ENCODE results near the gene GSTCD.

GRCh38 chr4:105887508-105887907 lies 178.9 kb downstream of the GSTCD start:
- TF ChIP-seq EZH2phosphoT487 (IDR thresholded peaks at IDR 0.05; ENCODE audit: unreplicated experiment): no peak
- no peak for TF ChIP-seq CTCF (conservative IDR thresholded peaks at IDR 0.05; ENCODE audit: low read depth in 2 of 2)
- no peak for TF ChIP-seq STAT1 (IDR thresholded peaks at IDR 0.05; ENCODE audit: unreplicated experiment)
- no peak for TF ChIP-seq EZH2 (IDR thresholded peaks at IDR 0.05; ENCODE audit: low read depth, unreplicated experiment)
- no peak for TF ChIP-seq POLR2AphosphoS5 (IDR thresholded peaks at IDR 0.05; ENCODE audit: low read depth)
- TF ChIP-seq ZNF114 (CRISPR knock-in tag; IDR thresholded peaks at IDR 0.05): no peak
- TF ChIP-seq NANOG (IDR thresholded peaks at IDR 0.05; ENCODE audit: borderline replicate concordance): no peak
- no peak for TF ChIP-seq JUNB (IDR thresholded peaks at IDR 0.05; ENCODE audit: unreplicated experiment)
- TF ChIP-seq CREB1 (CRISPR knock-in tag; IDR thresholded peaks at IDR 0.05; ENCODE audit: low read depth): no peak

All from GM23338 (cell line).